Testis (tissue), 3 donors: ENCODE data around the gene BBS5. TPM values are rescaled to one million over a fixed set of nuclear protein-coding genes. Genes with fewer than 3 reads are reported as not detected.

Experiments
- DNase-seq: peaks from one replicate; pipeline ENCODE4 v3.0.0-alpha.2; 2019
- H3K27ac ChIP-seq, 2 donors: fragments of 200-600 bp; sonication (generic); one replicate each; pipeline ENCODE4 v1.5.1; 2019
- H3K27me3 ChIP-seq: fragments of 200-600 bp; sonication (generic); one replicate; pipeline ENCODE4 v1.5.1; 2019
- H3K36me3 ChIP-seq: fragments of 200-600 bp; sonication (generic); one replicate; pipeline ENCODE4 v1.5.1; 2017; ENCODE audit warnings: low read depth; ENCODE audit errors: missing control alignments
- H3K4me1 ChIP-seq: fragments of 200-600 bp; sonication (generic); one replicate; pipeline ENCODE4 v1.5.1; 2019
- H3K4me3 ChIP-seq, 2 donors: fragments of 200-600 bp; sonication (generic); one replicate each; pipeline ENCODE4 v1.5.1; 2017 to 2019
- H3K9me3 ChIP-seq: fragments of 200-600 bp; sonication (generic); one replicate; pipeline ENCODE4 v1.5.1; 2017
- POLR2A ChIP-seq: fragments of 450-650 bp; IDR thresholded peaks from one replicate; pipeline ENCODE4 v1.6.1; 2017; ENCODE audit warnings: antibody characterized with exemption, mild to moderate bottlenecking, moderate library complexity
- WGBS, 2 donors: methylation state at CpG; one replicate each; pipeline ENCODE4 v1.1.5; 2018; 5-methylcytosine and 5-hydroxymethylcytosine counted together
- intact Hi-C: fragments of 100-400 bp; cut with DNase I; formaldehyde crosslinking; loops from one replicate; pipeline ENCODE4 v1.15.1; 2023; ENCODE audit warnings: low total_unique reads
- polyA plus RNA-seq: library from polyadenylated mRNA; stranded (reverse); fragments of 350-450 nt; fragmentation: Illumina TruSeq; extraction: RNeasy Lipid Tissue Mini Kit (QIAGEN cat#74804); gene quantifications from one replicate; pipeline ENCODE4 v1.2.3, GENCODE V29; 2014; ENCODE audit warnings: low read depth, low replicate concordance; ENCODE audit not compliant: insufficient read depth
- total RNA-seq, 2 donors: library from RNA; depleted of rRNA; stranded (reverse); fragments of >200 nt; gene quantifications; one replicate each; pipeline ENCODE4 v1.2.3, GENCODE V29; 2016
- TF ChIP-seq, protein P1 (sequence below), 3 experiments: fragments of 450-650 bp in 2 of 3; fragments of 200-600 bp in 1 of 3; sonication (generic) in 1 of 3; IDR thresholded peaks; one replicate each; pipeline ENCODE4 v1.5.1; 2016 to 2019; ENCODE audit warnings: antibody characterized with exemption in 3 of 3, mild to moderate bottlenecking in 2 of 3, moderate library complexity in 1 of 3

BBS5 gene
- total and polyA plus RNA-seq, 3 donors from 2014 or later = 14.1 to 23.6 (median 14.6) TPM

DNA sequence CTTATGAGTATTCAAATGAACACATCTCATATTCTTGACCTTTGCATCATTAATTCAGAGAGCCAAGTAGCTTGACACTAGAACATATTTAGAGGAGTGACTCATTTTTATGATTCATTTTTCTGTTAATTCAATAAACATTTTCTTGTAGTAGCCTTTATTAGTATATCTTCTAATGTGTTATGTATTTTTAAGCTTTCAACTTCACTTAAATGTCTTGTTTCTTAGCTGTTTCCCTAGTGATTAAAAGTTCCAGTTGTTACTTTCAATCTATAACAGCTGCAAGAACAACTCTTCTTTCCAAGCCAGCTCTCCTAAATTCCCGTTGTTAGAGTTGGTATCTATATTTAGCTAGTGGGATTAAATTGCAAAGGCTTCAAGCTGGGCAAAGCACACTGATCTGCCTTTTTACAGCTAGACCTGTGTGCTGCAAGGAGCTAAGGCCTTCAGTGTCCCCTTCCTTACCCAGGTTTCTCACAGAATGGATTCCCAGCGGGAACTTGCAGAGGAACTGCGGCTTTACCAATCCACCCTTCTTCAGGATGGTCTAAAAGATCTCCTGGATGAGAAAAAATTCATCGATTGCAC lies 30.1 kb downstream of the BBS5 start, which contains the start of gene KLHL41:
TSS of gene KLHL41 (plus strand) at position 405 of the 588 bp plus-strand sequence. CDS start at position 482, 77 bp downstream.
- Histone ChIP-seq H3K36me3 (no peaks in the 10 kb centered on the region), H3K4me1 (no peaks in the 10 kb centered on the region), H3K9me3 (no peaks in the 10 kb centered on the region), H3K4me3 (no peak within 1 kb of the TSS), H3K27ac (no peak within 1 kb of the TSS), H3K27me3 (no peaks in the 10 kb centered on the region)
- intact Hi-C loops = no loop called here
- TF ChIP-seq POLR2A = no peak
- TF ChIP-seq, protein P1, sequence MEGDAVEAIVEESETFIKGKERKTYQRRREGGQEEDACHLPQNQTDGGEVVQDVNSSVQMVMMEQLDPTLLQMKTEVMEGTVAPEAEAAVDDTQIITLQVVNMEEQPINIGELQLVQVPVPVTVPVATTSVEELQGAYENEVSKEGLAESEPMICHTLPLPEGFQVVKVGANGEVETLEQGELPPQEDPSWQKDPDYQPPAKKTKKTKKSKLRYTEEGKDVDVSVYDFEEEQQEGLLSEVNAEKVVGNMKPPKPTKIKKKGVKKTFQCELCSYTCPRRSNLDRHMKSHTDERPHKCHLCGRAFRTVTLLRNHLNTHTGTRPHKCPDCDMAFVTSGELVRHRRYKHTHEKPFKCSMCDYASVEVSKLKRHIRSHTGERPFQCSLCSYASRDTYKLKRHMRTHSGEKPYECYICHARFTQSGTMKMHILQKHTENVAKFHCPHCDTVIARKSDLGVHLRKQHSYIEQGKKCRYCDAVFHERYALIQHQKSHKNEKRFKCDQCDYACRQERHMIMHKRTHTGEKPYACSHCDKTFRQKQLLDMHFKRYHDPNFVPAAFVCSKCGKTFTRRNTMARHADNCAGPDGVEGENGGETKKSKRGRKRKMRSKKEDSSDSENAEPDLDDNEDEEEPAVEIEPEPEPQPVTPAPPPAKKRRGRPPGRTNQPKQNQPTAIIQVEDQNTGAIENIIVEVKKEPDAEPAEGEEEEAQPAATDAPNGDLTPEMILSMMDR (IDR thresholded peaks at IDR 0.05) = no peak
- no peak for DNase-seq
- 60 to 68% methylated on average over 4 of the region's 4 CpGs for WGBS, 2 donors

DNA sequence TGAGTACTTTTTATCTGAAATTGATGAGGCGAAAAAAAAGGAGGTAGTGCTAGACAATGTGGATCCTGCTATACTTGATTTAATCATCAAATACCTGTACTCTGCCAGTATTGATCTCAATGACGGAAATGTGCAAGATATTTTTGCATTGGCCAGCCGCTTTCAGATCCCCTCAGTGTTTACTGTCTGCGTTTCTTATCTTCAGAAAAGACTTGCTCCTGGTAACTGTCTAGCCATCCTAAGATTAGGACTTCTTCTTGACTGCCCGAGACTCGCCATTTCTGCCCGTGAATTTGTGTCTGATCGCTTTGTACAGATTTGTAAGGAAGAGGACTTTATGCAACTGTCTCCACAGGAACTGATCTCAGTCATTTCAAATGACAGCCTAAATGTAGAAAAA lies 30.7 kb downstream of the BBS5 start:
- no peak for TF ChIP-seq POLR2A
- TF ChIP-seq, protein P1 (IDR thresholded peaks at IDR 0.05) = no peak
- Histone ChIP-seq H3K36me3 (no peaks in the 10 kb centered on the region), H3K4me1 (no peaks in the 10 kb centered on the region), H3K27ac (no peak overlapping the region), H3K27me3 (no peaks in the 10 kb centered on the region), H3K9me3 (no peaks in the 10 kb centered on the region), H3K4me3 (no peak overlapping the region)
- 86 to 91% methylated on average over 8 of the region's 8 CpGs for WGBS, 2 donors
- DNase-seq = no peak
- intact Hi-C loops = no loop called here

DNA sequence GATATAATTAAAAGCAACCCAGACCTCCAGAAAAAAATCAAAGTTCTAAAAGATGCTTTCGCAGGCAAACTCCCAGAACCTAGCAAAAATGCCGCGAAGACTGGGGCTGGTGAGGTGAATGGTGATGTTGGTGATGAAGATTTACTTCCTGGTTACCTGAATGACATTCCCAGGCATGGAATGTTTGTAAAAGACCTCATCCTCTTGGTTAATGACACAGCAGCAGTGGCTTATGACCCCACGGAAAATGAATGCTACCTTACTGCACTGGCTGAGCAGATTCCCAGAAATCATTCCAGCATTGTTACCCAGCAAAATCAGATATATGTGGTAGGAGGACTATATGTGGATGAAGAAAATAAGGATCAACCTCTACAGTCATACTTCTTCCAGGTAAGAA lies 31.2 kb downstream of the BBS5 start:
- Histone ChIP-seq H3K27ac (no peak overlapping the region), H3K4me3 (no peak overlapping the region), H3K36me3 (no peaks in the 10 kb centered on the region), H3K4me1 (no peaks in the 10 kb centered on the region), H3K27me3 (no peaks in the 10 kb centered on the region), H3K9me3 (no peaks in the 10 kb centered on the region)
- intact Hi-C loops = no loop called here
- WGBS, 2 donors = 78 to 93% methylated on average over 4 of the region's 4 CpGs
- DNase-seq = no peak
- TF ChIP-seq, protein P1 (IDR thresholded peaks at IDR 0.05) = no peak
- TF ChIP-seq POLR2A = no peak

DNA sequence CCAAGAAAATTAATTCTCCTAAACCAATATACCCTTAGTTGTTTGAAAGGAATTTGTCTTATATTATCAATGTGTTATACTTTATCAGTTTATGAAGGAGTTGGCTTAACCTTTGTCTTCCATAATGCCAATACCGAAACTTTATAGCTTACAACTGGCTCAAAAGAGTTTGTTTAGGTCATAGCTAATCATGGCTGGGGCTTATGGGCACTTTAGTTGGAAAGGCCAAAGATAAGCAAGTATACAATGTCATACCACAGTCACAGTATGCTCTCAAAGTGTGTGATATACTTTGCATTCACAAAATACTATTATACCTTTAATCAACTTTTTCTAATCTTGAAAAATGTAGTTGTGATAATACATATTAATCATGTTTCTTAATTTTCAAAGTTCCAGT lies 32.5 kb downstream of the BBS5 start:
- H3K9me3 ChIP-seq = no peaks in the 10 kb centered on the region
- no peak for TF ChIP-seq POLR2A
- TF ChIP-seq, protein P1 (IDR thresholded peaks at IDR 0.05) = no peak
- H3K4me3 ChIP-seq = no peak overlapping the region
- intact Hi-C loops = no loop called here
- no peak for DNase-seq
- H3K36me3 ChIP-seq = no peaks in the 10 kb centered on the region
- WGBS, 2 donors = 89 to 93% methylated on average over 1 of the region's 1 CpG
- H3K27ac ChIP-seq = no peak overlapping the region
- H3K27me3 ChIP-seq = no peaks in the 10 kb centered on the region
- H3K4me1 ChIP-seq = no peaks in the 10 kb centered on the region

DNA sequence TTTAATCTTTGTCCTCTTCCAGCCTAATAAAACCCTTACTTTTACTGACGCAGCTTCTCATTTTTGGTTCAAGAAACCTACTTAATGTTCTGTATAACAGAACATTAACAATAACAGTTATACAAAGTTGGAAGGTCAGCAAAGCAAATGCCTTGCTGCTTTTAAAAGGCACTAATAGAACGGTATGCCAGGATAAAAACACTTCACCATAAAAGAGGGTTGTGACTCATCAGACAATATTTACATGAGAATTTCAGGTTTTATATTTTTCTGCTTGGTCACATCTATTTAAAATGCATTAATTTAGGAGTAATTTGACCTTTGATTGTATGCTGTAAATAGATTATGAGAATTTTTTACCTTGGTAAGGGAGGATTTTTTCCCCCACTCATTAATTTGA lies 33.2 kb downstream of the BBS5 start:
- H3K27me3 ChIP-seq = no peaks in the 10 kb centered on the region
- no peaks in the 10 kb centered on the region for H3K36me3 ChIP-seq
- no peak for TF ChIP-seq POLR2A
- TF ChIP-seq, protein P1 (IDR thresholded peaks at IDR 0.05) = no peak
- no peak for DNase-seq
- H3K9me3 ChIP-seq = no peaks in the 10 kb centered on the region
- 84 to 86% methylated on average over 2 of the region's 2 CpGs for WGBS, 2 donors
- no peak overlapping the region for H3K27ac ChIP-seq
- H3K4me3 ChIP-seq = no peak overlapping the region
- intact Hi-C loops = no loop called here
- no peaks in the 10 kb centered on the region for H3K4me1 ChIP-seq
